Measurements from ENCODE around the gene BLNK. TPM values are rescaled to one million over a fixed set of nuclear protein-coding genes. Genes with fewer than 3 reads are reported as not detected.
"Not testable (repeated sequence)": the region's sequence is repeated elsewhere in the genome, so short reads cannot be mapped to it uniquely, and the experiment has no call there.

Gene BLNK
- total RNA-seq, 4 donors from 2014 or later, result 0.27 to 2.4 (median 1.6) TPM

DNA sequence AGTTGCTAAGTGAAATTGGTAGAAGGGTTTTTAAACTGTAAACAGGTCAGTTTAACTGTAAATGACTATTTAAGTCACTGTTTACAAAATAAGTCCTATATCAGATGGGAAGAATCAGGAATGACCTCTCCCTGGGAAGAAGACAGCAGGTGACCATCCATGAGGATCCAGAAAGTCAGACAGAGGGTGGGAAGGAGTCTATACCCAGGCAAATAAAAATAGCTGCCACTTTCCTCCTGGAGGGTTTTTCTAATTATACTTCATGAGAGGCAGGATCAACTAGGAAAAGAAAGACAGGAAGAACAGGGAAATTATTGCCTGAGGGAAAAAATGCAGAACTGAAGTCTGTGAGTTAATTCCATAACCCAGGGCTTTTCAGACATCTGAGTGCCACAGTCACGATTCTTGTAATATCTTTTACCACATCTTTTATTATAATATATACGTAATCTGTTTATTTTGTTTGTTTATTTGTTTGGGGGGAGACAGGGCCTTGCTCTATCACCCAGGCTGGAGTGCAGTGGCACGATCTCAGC lies 39.9 kb upstream of the BLNK start:
- peaks cover 0 to 18% (median 0%) of the 10 kb centered on the region in 3 donors for H3K4me1 ChIP-seq
- no peak overlapping the region for H3K4me3 ChIP-seq
- no peaks in the 10 kb centered on the region for H3K36me3 ChIP-seq
- peaks cover 3% of the 10 kb centered on the region for H3K27me3 ChIP-seq
- no peak for ATAC-seq
- H3K27ac ChIP-seq, result no peak overlapping the region
- TF ChIP-seq, protein P1, sequence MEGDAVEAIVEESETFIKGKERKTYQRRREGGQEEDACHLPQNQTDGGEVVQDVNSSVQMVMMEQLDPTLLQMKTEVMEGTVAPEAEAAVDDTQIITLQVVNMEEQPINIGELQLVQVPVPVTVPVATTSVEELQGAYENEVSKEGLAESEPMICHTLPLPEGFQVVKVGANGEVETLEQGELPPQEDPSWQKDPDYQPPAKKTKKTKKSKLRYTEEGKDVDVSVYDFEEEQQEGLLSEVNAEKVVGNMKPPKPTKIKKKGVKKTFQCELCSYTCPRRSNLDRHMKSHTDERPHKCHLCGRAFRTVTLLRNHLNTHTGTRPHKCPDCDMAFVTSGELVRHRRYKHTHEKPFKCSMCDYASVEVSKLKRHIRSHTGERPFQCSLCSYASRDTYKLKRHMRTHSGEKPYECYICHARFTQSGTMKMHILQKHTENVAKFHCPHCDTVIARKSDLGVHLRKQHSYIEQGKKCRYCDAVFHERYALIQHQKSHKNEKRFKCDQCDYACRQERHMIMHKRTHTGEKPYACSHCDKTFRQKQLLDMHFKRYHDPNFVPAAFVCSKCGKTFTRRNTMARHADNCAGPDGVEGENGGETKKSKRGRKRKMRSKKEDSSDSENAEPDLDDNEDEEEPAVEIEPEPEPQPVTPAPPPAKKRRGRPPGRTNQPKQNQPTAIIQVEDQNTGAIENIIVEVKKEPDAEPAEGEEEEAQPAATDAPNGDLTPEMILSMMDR (IDR thresholded peaks at IDR 0.05), result no peak
- TF ChIP-seq EP300 (IDR thresholded peaks at IDR 0.05), result no peak
- TF ChIP-seq POLR2AphosphoS5 (IDR thresholded peaks at IDR 0.05), result no peak
- TF ChIP-seq POLR2A (IDR thresholded peaks at IDR 0.05), result no peak
- 56 to 68% methylated on average over 2 to 3 of the region's 3 CpGs for WGBS, 2 donors (ENCODE audit: low coverage in 1 of 2)
- no peaks in the 10 kb centered on the region for H3K9me3 ChIP-seq

DNA sequence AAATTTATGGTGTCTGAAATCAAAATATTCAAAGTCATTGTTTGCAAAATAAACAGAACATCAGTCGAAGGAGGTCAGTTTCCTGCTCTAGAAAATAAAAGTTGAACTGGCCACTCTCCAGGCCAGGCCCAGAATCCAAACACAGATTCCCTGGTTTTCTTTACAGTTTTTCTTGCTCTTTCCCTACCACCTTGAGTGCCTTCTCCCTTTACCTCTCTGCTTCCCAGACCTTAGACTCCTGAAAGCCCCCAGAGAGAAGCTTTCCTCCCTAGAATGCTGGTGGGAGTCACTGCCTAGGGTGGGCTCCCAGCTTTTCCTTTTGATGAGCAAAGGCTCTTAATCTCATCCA lies 38.9 kb upstream of the BLNK start:
- no peaks in the 10 kb centered on the region for H3K9me3 ChIP-seq
- peaks cover 0 to 18% (median 0%) of the 10 kb centered on the region in 3 donors for H3K4me1 ChIP-seq
- TF ChIP-seq POLR2AphosphoS5 (IDR thresholded peaks at IDR 0.05) (no peak), EP300 (IDR thresholded peaks at IDR 0.05) (no peak), POLR2A (IDR thresholded peaks at IDR 0.05) (no peak)
- TF ChIP-seq, protein P1 (IDR thresholded peaks at IDR 0.05), result no peak
- H3K4me3 ChIP-seq, result no peak overlapping the region
- no peaks in the 10 kb centered on the region for H3K36me3 ChIP-seq
- H3K27ac ChIP-seq, result peak overlapping the region in 3 of 4 donors; percentile 18 to 56 (median 48)
- ATAC-seq, result no peak
- WGBS, 2 donors (ENCODE audit: low coverage in 1 of 2), result 13 to 44% methylated on average over 1 of the region's 1 CpG
- H3K27me3 ChIP-seq, result no peaks in the 10 kb centered on the region

- H3K4me3 ChIP-seq, result no peak overlapping the region
- peak overlapping the region in 3 of 4 donors; percentile 18 to 56 (median 48) for H3K27ac ChIP-seq
- H3K4me1 ChIP-seq, result peaks cover 0 to 18% (median 0%) of the 10 kb centered on the region in 3 donors
- TF ChIP-seq POLR2A (IDR thresholded peaks at IDR 0.05) (no peak), POLR2AphosphoS5 (IDR thresholded peaks at IDR 0.05) (no peak), EP300 (IDR thresholded peaks at IDR 0.05) (no peak)
- TF ChIP-seq, protein P1 (IDR thresholded peaks at IDR 0.05), result no peak
- no peak for ATAC-seq
- no peaks in the 10 kb centered on the region for H3K36me3 ChIP-seq
- no peaks in the 10 kb centered on the region for H3K9me3 ChIP-seq
- H3K27me3 ChIP-seq, result no peaks in the 10 kb centered on the region
- WGBS, 2 donors (ENCODE audit: low coverage in 1 of 2), result 23 to 28% methylated on average over 2 to 3 of the region's 3 CpGs
These were observed 38.4 kb upstream of the BLNK start for GRCh38 chr10:96309628-96310320.

DNA sequence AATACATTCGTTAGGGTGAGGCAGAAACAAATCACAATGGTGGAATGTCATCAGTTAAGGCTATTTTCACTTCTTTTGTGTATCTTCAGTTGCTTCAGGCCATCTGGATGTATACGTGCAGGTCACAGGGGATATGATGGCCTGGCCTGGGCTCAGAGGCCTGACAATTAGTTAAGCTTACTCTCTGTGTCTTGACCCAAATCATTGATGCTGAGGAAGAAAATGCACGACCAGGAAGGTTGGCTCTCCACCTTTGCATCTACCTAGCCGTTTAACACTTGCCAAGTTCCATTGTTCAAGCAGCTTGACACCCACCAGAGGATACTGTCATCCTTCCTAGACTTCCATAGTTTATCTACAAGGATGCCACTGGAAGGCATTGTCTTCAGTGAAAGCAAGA lies 37.5 kb upstream of the BLNK start:
- ATAC-seq, H3K27me3 ChIP-seq, H3K27ac ChIP-seq, H3K9me3 ChIP-seq, H3K36me3 ChIP-seq, H3K4me3 ChIP-seq: not testable (repeated sequence)
- peaks cover 0 to 18% (median 0%) of the 10 kb centered on the region in 3 donors for H3K4me1 ChIP-seq
- 56 to 93% methylated on average over 2 to 3 of the region's 4 CpGs for WGBS, 2 donors (ENCODE audit: low coverage in 1 of 2)

GRCh38 chr10:96306516-96306915 lies 35.1 kb upstream of the BLNK start:
- no peak for ATAC-seq
- no peaks in the 10 kb centered on the region for H3K9me3 ChIP-seq
- no peak overlapping the region for H3K4me3 ChIP-seq
- no peaks in the 10 kb centered on the region for H3K27me3 ChIP-seq
- WGBS, 2 donors (ENCODE audit: low coverage in 1 of 2), result 59 to 65% methylated on average over 6 of the region's 8 CpGs
- no peaks in the 10 kb centered on the region for H3K36me3 ChIP-seq
- peaks cover 0 to 18% (median 0%) of the 10 kb centered on the region in 3 donors for H3K4me1 ChIP-seq
- TF ChIP-seq EP300 (IDR thresholded peaks at IDR 0.05) (no peak), POLR2AphosphoS5 (IDR thresholded peaks at IDR 0.05) (no peak), POLR2A (IDR thresholded peaks at IDR 0.05) (no peak)
- TF ChIP-seq, protein P1 (IDR thresholded peaks at IDR 0.05), result no peak
- no peak overlapping the region for H3K27ac ChIP-seq
